Measurements from ENCODE around the gene NFKB2. TPM values are rescaled to one million over a fixed set of nuclear protein-coding genes. Genes with fewer than 3 reads are reported as not detected.

NFKB2 gene
- total RNA-seq, result 10 to 100 TPM in 4 of 6 experiments, 1 to 10 TPM in 2; 7.5 to 46.0 (median 19.4) TPM
- long read RNA-seq, partial matches to known transcripts, result 1 of 1 reads
- long read RNA-seq, other reads (novel, unspliced or antisense), result 0 of 1 reads

DNA sequence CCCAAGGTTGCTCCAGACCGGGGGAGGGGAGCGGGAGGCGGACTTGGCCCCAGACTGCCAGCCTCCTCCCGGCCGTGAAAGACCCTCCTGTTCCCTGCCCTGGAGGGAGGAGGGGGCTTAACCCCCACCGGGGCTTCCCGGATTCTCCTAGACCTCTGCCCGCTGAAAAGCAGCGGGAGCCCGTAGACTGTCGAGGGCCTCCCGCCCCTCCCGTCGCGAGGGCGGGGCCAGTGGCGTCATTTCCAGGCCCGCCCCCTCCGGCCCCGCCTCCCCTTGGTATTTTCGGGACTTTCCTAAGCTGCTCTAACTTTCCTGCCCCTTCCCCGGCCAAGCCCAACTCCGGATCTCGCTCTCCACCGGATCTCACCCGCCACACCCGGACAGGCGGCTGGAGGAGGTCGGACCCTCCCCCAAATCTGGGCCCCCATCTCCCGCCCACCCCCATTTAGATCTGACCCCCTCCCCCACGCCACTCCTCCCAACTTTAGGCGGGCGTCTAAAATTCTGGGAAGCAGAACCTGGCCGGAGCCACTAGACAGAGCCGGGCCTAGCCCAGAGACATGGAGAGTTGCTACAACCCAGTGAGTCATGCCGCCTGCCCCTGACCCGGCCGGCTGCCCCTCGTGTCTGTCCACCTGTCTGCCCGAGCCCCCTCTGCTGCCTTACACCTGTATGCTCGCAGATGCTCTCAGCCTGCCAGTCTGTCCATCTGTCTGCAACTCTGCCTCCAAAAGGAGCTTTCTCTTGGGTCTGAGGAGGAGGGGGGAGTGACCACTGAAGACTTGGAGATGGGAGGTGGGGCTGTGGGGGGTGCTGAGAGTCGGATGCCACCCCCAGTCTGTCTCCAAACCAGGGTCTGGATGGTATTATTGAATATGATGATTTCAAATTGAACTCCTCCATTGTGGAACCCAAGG, at the start of gene NFKB2:
Gene NFKB2 (plus strand): TSS at position 306 of the 917 bp plus-strand sequence. CDS start 255 bp downstream, at position 561.
- peaks cover 0 to 13% (median 0%) of the 10 kb centered on the region in 4 donors for H3K36me3 ChIP-seq
- intact Hi-C loops (cut with DNase I), result no loop called here
- WGBS (ENCODE audit: insufficient coverage, low coverage, low lambda C conversion rate, missing lambda C conversion rate), result 0% methylated on average over 17 of the region's 42 CpGs
- H3K27ac ChIP-seq, result peak within 1 kb of the TSS; percentile 95 to 96 (median 96)
- no peaks in the 10 kb centered on the region for H3K27me3 ChIP-seq
- H3K4me3 ChIP-seq, result peak within 1 kb of the TSS; percentile 50 to 67 (median 67)
- peak; percentile 89 to 94 (median 90) for DNase-seq
- H3K4me1 ChIP-seq, result peaks cover 0 to 15% (median 2%) of the 10 kb centered on the region in 4 donors
- TF ChIP-seq, protein P1, sequence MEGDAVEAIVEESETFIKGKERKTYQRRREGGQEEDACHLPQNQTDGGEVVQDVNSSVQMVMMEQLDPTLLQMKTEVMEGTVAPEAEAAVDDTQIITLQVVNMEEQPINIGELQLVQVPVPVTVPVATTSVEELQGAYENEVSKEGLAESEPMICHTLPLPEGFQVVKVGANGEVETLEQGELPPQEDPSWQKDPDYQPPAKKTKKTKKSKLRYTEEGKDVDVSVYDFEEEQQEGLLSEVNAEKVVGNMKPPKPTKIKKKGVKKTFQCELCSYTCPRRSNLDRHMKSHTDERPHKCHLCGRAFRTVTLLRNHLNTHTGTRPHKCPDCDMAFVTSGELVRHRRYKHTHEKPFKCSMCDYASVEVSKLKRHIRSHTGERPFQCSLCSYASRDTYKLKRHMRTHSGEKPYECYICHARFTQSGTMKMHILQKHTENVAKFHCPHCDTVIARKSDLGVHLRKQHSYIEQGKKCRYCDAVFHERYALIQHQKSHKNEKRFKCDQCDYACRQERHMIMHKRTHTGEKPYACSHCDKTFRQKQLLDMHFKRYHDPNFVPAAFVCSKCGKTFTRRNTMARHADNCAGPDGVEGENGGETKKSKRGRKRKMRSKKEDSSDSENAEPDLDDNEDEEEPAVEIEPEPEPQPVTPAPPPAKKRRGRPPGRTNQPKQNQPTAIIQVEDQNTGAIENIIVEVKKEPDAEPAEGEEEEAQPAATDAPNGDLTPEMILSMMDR (IDR thresholded peaks at IDR 0.05), result no peak
- TF ChIP-seq POLR2A (IDR thresholded peaks at IDR 0.05), result peak; percentile 82
- ATAC-seq, result peak; percentile 71 to 74 (median 72)
- no peaks in the 10 kb centered on the region for H3K9me3 ChIP-seq

DNA sequence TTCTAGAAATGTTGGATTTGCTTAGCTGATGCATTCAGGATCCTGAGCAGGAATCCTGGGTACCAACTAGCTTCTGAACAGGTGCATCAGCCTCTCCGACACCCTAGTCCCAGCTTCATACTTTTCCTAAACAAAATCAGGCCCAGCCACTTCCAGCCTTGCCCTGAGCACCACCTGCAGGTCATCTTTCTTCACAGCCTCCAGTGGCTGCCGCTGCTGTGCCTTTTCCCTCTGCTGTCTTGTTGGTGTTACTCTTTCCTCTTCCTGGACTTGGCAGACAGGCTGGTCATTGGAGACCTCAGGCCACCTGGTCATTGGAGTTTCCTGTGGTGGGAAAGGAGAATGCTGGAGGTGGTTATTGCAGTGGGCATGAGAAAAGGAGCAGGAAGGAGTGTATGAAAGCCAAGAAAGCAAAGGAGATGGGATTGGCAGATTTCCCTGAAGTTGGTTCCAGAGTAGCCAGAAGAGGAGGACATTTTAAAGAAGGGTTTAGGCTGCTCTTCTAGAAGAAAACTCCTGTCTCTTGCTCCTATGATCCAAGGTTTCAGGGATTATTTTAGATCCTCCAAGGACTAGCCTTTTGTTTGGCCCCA, 48.2 kb upstream of the NFKB2 start:
- Histone ChIP-seq H3K27me3 (no peaks in the 10 kb centered on the region), H3K27ac (no peak overlapping the region), H3K4me3 (no peak overlapping the region), H3K36me3 (peaks cover 0 to 32% (median 5%) of the 10 kb centered on the region in 4 donors), H3K9me3 (no peaks in the 10 kb centered on the region), H3K4me1 (no peaks in the 10 kb centered on the region)
- peak in 2 of 3 donors; percentile 33 to 53 for DNase-seq
- peak; percentile 69 to 81 (median 74) for ATAC-seq
- TF ChIP-seq, protein P1 (IDR thresholded peaks at IDR 0.05), result peak; percentile 38 to 51 (median 46)
- no peak for TF ChIP-seq POLR2A (IDR thresholded peaks at IDR 0.05)
- no CpG with 5 or more reads among the region's 2 CpGs for WGBS (ENCODE audit: insufficient coverage, low coverage, low lambda C conversion rate, missing lambda C conversion rate)
- intact Hi-C loops (cut with DNase I), result loop anchor here in 1 of 2 donors (5.0 kb wide), 1 partner anchor 110 kb away; no protein-coding TSS in a partner anchor

DNA sequence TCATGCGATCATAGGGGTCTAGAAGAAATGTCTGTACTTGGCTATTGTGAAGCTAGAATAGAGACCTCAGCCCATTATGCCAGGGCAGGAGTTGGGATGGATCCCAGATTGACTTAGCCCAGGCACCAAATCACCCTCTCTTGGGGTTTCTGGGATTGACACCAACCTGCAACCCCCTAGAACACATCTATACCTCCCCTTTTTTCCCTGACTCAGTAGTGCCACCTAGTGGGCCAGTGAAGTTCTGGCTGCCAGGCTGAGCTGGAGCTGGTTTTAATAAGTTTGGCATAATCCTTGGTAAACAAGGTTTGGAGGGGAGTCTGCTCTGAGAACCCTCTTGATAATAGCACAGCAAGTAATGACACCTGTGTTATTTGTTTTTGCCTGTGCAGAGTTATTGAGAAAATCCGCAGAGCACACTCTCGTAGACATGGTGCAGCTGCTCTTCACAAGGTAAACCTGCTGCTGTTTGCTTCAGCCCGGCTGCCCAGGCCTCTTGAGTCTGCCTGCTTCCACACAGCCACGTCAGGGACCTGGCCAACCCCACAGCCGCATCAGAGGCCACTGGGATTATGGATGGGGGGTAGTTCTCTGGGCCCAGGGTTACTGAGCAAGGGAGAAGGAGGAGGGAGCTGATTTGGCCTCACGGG, 43.3 kb upstream of the NFKB2 start:
- Histone ChIP-seq H3K27ac (no peak overlapping the region), H3K4me3 (no peak overlapping the region), H3K27me3 (no peaks in the 10 kb centered on the region), H3K4me1 (no peaks in the 10 kb centered on the region), H3K9me3 (no peaks in the 10 kb centered on the region), H3K36me3 (peaks cover 0 to 46% (median 20%) of the 10 kb centered on the region in 4 donors)
- ATAC-seq (peak; percentile 69 to 77 (median 74)), DNase-seq (peak in 2 of 3 donors; percentile 47 to 53)
- intact Hi-C loops (cut with DNase I), result loop anchor here in 1 of 2 donors (5.0 kb wide), 1 partner anchor 120 kb away; no protein-coding TSS in a partner anchor
- TF ChIP-seq POLR2A (IDR thresholded peaks at IDR 0.05), result no peak
- TF ChIP-seq, protein P1 (IDR thresholded peaks at IDR 0.05), result peak; percentile 80 to 91 (median 88)
- WGBS (ENCODE audit: insufficient coverage, low coverage, low lambda C conversion rate, missing lambda C conversion rate), result 67% methylated on average over 4 of the region's 7 CpGs

DNA sequence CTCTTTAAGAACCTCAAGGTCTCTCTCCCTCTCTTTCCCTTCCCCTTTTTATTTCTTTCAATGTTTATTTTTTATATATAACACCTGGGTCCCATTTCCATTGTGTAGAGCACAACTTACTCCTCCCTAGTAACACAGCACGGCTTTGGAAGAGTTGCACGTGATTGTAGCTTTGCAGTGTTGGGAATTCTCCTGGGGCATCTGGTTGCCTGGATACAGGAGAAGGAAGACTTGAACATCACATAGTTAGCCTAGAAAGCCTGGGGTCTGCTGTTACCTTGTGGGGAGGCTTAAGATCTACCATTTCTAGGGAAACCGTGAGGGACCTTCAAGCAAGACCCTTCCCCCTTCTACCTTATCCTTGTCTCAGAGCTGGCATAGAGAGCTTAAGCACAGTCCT, 41.1 kb upstream of the NFKB2 start:
- 92% methylated on average over 3 of the region's 3 CpGs for WGBS (ENCODE audit: insufficient coverage, low coverage, low lambda C conversion rate, missing lambda C conversion rate)
- ATAC-seq (no peak), DNase-seq (no peak)
- H3K4me3 ChIP-seq, result no peak overlapping the region
- no peaks in the 10 kb centered on the region for H3K4me1 ChIP-seq
- intact Hi-C loops (cut with DNase I), result loop anchor here in 1 of 2 donors (5.0 kb wide), 1 partner anchor 122 kb away; no protein-coding TSS in a partner anchor
- H3K27me3 ChIP-seq, result no peaks in the 10 kb centered on the region
- H3K36me3 ChIP-seq, result peaks cover 11 to 66% (median 39%) of the 10 kb centered on the region in 4 donors
- no peaks in the 10 kb centered on the region for H3K9me3 ChIP-seq
- no peak overlapping the region for H3K27ac ChIP-seq
- no peak for TF ChIP-seq POLR2A (IDR thresholded peaks at IDR 0.05)
- TF ChIP-seq, protein P1 (IDR thresholded peaks at IDR 0.05), result no peak
